Amygdala (tissue), 56 donors: Measurements from ENCODE around the gene VAMP4.

Experiments used
- DNase-seq, 56 donors: peaks; one replicate each; lab custom pipeline; 2025; lab: John Stamatoyannopoulos, UW

Gene VAMP4

DNA sequence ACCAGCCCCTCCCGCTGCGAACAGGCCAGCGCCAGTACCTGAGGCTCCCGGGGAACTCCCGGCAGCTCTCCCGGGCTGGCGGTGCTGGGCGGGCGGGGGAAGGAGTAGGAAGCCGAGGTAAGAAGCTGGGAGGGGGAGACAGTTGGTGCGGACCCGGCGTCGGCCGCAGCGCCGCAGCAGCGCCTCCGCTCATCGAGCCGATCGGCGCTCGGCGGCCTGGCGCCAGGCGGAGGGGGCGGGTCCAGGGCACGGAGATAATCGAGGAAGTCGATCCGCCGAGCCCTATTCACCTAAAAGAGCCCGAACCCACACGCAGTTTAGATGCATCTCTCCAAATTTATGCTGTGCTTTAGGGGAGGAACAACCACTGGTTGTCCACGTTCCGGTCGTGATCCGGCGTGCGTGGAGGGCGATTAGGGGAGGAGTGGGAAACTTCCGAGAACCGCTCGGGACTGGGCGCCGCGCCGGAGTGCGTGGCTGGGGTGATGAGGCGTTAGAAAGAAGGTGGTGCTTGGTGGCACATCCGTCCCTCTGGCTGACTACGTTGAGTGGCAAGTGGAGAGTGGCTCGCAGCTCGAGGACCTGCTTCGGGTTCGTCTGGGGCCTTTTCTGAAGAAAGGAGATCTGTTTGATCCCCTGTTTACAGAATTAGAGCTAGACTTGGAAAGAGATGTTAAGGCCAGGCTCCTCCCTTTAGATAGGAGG is at the start of gene VAMP4:
TSS of gene VAMP4 (minus strand) at position 194 of the 705 bp plus-strand sequence. CDS start 3,651 bp downstream, outside the sequence.
- peak; percentile 24 to 90 (median 79) for DNase-seq

DNA sequence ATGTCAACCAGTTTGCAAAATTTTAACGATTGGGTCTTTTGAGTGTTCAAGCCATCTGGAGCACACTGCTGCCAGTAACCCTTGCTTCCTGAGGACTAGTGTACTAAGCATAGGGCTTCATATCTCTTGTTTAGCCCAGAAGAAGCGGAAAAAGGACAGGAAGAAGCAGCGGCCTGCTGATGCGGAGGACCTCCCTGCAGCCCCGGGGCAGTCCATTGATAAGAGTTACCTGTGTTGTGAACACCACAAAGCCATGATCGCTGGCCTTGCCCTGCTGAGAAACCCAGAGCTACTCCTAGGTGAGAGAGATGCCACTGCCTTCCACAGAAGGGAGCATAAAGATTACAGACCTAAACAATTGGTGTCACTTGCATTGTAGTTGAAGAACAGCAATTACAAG is 48.5 kb upstream of the VAMP4 start:
- DNase-seq, result no peak

DNA sequence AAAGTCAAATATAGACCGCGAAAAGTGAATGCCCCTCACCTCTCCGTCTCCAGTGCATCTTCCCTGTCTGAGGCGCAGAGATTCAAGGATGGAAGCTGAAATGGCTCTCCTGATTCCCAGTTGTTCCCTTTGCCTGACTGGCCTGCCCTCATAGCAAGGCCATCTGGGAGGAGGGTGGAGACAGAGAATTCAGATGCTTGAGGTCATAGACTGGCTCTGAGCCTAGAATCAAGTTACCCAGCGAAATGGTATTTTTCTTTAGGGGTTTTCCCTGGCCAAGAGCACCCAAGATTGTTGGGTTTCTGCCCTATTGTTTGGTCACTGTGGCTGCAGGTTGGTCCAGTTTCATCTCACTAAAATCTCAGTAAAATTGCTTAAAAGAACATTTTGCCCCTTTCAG is 46.8 kb upstream of the VAMP4 start:
- no peak for DNase-seq

GRCh38 chr1:171787686-171788480 is 46.0 kb upstream of the VAMP4 start:
- no peak for DNase-seq

DNA sequence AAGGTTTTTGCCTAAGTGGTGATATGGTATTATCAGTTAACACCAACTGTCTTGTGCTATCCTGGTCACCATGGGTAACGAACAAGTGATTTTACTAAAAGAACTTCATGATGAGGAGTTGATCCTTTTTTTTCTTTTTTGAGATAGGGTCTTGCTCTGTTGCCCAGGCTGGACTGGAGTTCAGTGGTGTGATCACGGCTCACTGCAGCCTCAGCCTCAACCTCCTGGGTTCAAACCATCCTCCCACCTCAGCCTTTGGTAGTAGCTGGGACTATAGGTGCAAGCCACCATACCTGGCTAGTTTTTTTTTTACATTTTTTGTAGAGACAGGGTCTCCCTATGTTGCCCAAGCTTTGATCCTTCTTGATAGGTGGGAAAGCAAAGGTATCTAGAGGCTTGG is 44.7 kb upstream of the VAMP4 start:
- no peak for DNase-seq

- no peak for DNase-seq
These were observed 43.9 kb upstream of the VAMP4 start for GRCh38 chr1:171785766-171786165.

DNA sequence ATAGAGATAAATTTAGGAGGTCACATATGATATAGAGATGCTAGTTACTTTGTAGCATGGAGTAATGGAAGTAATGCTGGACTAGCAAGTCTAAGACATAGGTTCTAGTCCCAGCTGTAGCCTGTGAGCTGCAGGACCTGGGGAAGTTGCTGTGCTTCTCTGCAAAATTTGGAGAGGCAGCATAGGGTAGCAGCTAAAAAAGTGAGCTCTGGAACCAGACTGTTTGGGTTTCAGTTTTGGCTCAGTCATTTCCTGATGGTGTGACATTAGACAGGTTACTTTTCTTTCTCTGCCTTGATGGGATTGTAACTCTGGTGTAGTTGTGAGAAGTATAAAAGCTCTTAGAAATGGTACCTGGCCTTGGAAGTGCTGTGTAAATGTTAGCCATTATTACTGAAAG is 42.9 kb upstream of the VAMP4 start:
- no peak for DNase-seq

DNA sequence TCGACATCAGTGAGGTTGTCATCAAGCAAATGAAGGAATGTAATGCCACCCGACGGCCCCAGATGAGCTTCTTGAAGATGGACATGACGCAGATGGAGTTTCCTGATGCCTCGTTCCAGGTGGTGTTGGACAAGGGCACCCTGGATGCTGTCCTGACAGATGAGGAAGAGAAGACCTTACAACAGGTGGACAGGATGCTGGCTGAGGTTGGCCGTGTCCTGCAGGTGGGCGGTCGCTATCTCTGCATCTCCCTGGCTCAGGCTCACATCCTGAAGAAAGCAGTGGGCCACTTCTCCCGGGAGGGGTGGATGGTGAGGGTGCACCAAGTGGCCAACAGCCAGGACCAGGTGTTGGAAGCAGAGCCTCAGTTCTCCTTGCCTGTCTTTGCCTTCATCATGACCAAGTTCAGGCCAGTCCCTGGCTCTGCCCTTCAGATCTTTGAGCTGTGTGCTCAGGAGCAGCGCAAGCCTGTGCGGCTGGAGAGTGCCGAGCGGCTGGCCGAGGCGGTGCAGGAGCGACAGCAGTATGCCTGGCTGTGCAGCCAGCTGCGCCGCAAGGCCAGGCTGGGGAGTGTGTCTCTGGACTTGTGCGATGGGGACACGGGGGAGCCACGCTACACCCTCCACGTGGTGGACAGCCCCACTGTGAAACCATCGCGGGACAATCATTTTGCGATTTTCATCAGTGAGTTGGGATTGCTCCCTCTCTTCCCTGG is 42.1 kb upstream of the VAMP4 start:
- no peak for DNase-seq

GRCh38 chr1:171781176-171781875 is 39.5 kb upstream of the VAMP4 start, which contains the start of gene METTL13:
TSS of gene METTL13 (plus strand) at chr1:171781660. CDS start at chr1:171781968, 308 bp downstream.
- DNase-seq, result peak; percentile 79 to 100 (median 98)

DNA sequence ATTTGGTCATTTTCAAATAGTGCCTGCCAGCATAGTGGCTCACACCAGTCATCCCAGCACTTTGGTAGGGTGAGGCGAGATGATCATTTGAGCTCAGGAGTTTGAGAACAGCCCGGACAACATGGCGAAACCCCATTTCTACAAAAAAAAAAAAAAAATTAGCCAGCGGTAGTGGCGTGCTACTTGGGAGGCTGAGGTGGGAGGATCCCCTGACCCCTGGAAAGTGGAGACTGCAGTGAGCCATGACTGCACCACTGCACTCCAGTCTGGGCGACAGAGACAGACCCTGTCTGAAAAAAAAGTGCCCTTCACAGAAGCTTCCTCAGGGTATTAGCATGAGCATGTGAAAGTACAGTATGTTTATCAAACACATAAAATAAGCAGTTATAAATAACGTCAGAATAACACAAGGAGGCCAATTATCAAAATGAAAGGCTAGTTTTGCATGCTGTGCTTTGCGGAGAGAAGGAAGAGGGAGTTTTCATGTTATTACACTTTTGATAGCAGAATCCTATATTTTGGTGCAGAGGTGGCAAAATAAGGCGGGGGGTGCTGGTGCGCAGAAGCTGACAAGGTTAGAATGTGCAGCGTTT is 38.8 kb upstream of the VAMP4 start:
- no peak for DNase-seq

GRCh38 chr1:171772312-171772711 is 30.4 kb upstream of the VAMP4 start:
- no peak for DNase-seq

GRCh38 chr1:171769754-171770153 is 27.9 kb upstream of the VAMP4 start:
- DNase-seq, result no peak

- no peak for DNase-seq
These were observed 27.3 kb upstream of the VAMP4 start for GRCh38 chr1:171769171-171769570.

- no peak for DNase-seq
These were observed 21.9 kb upstream of the VAMP4 start for GRCh38 chr1:171763764-171764163.

DNA sequence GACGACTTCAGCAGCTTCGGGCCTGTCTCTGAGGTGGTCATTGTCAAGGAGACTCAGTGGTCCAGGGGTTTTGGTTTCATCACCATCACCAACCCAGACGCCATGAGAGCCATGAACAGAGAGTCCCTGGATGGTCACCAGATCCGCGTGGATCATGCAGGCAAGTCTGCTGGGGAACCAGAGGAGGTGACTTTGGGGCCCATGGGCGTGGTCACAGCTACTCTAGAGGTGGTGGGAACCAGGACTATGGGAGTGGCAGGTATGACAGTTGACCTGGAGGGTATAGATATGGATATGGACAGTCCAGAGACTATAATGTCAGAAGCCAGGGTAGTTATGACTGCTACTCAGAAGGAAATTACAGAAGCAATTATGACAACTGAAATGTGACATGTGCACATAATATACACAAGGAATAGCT is 20.3 kb upstream of the VAMP4 start:
- DNase-seq, result no peak

DNA sequence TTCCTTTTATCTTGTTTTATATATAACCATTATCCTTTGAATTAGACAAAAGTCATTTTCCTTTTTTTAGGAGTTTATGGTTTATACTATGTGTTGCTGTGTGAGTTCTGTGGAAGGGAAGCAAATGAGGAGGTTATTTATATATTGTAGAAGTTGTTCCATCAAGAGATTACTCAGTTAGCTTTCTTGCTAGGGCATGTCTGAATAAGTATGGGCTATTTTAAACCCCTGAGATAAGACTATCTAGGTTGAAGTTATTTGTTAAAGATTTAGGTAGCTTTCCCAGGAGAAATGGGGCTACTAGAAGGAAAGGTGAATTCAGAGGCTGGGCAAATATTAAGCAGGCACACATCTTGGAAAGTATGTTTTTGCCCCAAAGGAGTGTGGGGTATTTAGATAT is 16.1 kb upstream of the VAMP4 start:
- no peak for DNase-seq

DNA sequence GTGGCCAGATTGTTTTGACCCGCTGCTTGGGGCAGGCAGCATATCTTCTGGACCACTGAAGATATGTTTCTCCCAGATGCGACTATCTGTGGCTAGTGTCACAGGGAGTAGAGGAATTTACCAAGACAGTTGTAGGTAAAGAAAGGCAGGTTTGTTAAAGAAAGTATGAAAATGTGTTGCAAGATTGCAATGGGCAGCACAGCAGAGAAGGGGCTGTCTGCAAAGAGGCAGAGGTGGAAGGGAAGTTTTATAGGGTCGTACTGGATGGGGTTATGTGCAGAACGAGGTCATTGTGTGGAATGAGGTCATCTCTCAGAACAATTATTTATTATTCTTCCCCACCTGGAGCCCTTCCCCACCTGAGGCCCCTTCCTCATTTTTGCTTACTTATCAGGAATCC is 15.0 kb upstream of the VAMP4 start:
- DNase-seq, result no peak

GRCh38 chr1:171754971-171755370 is 13.1 kb upstream of the VAMP4 start:
- DNase-seq, result no peak

DNA sequence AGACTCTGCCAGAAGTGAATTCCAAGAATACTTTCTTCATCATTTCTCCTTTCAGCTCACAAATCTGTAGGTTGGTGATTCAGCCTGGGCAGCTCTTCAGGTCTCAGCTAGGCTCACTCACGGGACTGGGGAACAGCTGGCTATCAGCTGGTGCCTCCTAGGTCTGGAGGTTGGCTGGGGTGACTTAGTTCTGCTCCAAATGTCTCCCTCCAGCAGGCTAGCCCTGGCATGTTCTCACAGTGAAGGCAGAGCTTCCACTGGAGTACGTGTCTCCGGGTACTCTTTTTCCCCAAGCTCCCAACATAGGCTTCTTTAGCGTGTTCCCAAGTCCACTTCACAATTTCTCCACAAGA is 12.5 kb upstream of the VAMP4 start:
- DNase-seq, result no peak

GRCh38 chr1:171753685-171754352 is 12.0 kb upstream of the VAMP4 start:
- DNase-seq, result no peak
